DMS 273 (cell line): ENCODE data around the gene RASA3.

ENCODE experiments used
- DNase-seq: peaks from one replicate; lab custom pipeline; 2025; ENCODE audit not compliant: unreplicated experiment; lab: John Stamatoyannopoulos, UW

RASA3 gene

DNA sequence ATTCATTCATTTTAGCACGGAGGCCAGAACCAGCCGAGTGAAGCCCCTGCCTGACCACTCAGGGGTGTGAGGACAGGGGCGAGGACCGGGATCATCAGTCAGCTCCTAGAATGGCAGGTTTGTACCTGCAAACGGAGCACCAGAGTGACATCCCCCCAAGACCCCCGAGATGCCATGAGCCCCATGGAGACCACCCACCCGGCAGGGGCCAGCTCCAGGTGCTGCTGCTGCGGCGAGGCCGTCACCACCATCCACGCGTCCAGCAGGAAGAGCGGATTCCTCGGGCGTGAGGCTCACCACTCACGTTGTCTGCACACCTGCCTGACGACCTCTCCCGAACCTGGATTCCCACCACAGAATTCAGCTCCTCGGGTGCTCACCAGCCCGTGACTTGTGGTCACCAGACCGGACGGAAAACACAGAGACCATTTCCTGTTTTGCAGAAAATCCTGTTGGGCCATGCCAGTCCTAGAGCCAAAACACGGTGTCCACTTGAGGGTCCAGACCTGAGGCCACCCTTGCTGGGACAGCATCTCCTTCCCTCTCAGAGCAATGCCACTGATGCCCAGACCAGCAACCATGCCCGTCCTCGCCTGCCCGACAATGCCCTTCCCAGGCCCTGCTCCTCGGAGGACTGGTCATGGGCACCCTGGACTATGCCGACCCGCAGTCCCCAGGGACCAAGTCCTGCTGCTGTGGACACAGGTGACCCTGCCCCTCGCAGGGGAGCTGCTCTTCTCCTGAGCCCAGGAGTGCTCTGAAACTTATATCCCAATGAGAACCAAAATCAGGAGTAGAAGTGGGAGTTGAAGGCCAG is 74.2 kb downstream of the RASA3 start:
- DNase-seq: no peak

DNA sequence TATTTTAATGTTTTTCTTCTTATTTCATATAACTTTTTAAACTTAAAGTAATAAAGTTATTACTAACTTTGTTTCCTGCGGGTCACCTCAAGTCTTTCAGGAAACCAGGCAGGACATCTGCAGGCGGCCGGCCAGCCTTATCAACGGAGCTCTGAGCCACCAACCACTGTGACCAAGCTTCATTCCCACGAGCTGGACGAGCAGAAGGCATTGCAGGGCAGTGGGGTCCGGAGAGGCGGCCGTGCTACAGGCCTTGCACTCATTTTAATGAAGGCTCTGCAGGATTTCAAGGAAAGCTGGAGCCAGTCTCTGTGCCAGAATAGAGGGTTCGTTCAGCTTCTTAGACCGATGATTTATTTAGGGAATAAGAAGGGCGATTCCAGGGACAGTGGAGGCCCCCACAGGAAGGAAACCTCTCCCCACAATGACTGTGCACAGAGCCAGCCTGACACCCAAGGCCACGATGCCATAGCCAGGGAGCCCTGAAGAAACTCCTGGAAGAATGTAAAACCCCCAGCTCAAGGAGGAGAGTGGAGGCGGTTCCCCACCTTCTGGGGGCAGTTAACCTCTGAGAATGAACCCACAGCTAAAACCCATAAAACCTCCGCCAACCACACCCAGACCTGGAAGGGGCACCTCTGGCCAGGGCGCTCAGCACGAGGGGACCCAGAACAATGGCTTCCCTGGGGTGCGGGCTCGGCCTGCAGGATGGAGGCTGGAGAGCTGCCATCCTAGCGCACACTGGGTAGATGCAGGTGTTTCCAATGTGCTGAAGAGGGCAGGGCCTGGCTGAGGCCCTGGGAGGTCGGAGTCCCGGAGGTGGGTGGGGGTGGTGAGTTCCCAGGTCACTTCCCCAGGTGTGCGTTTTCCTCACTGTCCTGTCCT is 75.0 kb downstream of the RASA3 start:
- no peak for DNase-seq

DNA sequence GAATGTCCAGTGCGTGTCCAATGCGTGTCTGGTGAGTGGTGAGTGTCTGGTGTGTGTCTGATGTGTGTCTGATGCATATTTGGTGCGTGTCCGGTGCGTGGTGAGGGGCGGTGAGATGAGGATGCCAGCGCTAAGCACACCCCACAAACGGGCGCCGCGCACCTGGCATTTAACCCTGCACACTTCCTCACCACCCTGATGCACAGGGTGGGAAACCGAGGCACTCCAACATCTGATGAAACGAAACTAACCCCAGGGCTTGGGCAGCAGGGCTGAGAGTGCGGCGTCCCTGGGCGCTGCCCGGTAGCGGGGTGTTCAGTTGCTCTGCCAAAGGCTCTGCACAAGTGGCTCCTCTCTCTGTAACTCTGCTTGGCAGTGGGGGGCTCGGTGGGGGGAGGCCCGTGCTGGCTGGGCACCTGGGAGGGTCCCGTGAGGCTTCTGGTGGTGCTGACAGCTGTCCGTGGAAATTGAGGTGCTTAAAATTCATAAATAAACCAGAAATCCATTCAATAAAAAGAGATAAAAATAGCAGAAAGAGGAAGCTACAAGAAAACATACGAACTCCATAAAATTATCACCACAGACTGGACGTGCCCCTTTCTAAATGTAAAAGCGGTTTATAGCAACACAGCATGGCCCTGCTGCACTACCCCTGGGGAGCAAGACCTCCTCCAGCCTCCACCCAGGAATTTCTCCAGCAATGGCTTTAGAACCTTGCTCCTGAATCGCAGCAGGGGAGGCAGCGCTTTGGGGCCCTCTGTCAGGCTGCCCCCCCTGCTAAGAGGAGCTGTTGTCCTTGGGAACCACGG is 76.0 kb downstream of the RASA3 start:
- no peak for DNase-seq

DNA sequence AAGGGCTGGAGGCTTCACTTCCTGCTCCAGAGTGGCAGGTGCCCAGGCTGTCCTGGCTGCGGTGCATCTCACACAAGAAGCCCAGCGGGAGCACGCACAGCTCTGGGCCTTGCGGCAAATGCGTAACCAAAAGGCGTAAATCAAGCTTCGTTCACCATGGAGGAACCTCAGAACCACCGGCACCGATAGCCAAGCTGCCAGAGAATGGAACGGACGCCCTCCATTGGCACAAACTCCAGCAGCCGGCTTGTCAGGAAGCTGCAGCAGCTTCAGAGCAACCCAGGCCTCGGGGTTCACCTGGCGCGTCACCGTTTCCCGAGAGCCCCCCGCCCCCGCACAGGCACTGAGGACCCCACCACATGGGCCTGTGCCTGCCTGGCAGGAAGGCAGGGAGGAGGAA is 76.7 kb downstream of the RASA3 start:
- no peak for DNase-seq

DNA sequence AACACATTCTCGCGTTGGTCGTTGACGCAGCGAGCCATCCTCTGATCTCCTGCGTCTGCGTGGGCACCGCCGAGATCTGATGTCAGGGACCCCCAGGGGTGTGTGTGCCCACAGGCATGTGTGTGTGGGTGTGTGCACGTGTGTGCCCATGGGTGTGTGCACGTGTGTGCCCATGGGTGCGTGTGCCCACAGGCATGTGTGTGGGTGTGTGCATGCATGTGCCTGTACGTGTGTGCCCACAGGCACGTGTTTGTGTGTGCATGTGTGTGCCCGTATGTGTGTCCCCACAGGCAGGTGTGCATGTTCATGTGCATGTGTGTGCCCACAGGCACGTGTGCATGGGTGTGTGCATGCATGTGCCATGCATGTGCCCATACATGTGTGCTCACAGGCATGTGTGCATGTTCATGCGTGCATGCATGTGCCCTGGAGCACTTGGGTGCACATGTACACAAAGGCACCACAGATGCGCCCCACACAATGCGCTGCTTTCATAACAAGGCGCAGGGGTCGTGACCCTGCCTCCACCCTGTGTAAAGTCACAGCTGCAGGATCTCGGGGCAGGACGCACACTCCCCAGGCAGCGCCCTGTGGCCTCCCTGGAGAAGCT is 77.5 kb downstream of the RASA3 start:
- no peak for DNase-seq

DNA sequence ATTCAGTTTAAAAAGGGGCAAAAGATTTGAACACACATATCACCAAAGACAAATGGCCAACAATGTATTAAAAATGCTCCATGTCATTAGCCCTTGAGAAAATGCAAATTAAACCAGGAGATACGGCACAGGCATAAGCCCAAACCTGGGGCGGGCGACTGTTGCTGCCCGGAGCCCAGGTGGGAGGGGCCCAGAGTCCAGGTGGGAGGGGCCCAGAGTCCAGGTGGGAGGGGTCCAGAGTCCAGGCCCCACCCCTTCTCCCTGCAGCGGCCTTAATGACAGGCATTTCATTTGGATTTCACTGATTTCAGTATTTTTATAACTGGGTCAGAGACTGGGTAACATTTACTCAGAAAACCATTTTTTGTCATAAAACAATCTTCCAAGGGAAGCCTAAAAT is 78.2 kb downstream of the RASA3 start:
- peak; percentile 22 for DNase-seq

DNA sequence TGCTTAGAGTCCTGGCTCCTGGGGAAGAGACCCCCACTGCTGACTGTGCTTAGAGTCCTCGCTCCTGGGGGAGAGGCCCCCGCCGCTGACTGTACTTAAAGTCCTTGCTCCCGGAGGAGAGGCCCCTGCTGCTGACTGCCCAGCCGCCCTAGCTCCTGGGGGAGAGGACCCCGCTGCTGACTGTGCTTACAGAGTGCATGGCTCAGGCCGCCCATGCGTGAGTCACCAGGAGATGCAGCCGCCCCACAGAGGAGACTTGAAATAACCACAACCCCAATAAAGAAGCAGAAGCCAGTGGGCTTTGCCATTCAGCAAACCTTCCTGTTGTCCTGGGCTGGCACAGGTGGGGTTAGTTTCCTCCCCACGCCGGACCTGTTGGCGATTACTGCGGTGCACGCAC is 79.4 kb downstream of the RASA3 start:
- no peak for DNase-seq

DNA sequence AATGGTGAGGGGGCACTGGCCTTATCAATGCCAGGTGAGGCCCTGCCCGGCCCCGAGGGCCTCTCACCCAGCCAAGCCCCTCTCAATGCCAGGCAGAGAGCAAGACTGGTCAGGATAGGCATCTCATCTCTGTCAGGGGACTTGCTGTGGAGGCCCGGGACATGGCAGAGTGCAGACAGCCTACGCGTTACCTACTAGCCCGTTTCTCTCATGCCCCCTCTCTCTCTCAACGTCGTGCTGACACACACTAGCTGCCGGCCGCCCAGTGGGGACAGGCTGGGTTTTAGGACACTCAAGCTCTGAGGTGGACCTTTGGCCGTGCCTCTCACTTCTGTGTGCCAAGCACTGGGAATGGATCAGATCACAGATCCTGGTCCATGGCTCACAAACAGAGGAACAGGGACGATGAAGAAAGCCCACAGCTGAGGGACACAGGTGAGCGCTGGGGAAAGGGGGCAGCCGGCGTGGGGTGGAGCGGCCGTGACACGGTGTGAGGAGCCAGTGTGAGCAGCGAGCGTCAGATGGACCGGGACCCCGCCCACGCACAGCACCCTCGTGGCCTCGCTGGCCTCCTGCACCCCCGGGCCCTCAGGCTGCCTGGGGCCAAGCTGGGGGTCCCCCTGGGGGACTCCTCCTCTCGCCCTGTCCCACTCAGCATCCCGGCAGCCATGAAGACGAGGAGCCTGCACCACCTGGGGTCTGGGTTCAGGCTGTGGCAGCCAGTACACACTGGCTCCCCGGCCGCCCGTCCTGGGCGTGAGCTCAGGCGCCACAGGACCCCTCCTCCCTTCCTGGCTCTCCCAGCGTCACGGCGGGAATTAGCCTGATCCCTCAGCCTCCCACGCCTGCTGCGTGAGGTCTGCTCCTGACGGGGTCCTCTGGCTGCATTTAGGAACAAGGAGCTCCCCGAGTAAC is 81.6 kb downstream of the RASA3 start:
- no peak for DNase-seq

DNA sequence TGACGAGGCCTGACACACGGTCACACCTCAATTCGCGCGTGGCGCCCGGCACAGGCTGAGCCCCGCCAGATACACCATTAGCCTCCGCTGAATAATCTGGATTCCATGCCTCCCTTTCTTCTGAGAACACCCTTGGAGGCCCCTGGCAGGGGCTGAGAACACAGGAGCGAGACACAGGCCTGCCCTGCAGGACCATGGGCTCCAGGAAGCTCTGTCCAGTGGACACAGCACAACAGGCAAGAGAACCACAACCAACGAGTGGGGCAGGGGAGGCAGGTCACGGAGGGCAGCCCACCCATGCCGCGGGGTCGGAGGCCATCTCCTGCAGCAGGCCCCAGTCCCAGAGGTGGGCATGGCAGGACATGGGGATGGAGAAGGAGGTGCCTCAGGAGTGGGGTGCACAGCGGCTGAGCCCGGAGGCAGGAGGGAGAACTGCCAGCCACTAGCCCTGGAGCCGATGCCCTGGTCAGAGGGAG is 82.8 kb downstream of the RASA3 start:
- no peak for DNase-seq

DNA sequence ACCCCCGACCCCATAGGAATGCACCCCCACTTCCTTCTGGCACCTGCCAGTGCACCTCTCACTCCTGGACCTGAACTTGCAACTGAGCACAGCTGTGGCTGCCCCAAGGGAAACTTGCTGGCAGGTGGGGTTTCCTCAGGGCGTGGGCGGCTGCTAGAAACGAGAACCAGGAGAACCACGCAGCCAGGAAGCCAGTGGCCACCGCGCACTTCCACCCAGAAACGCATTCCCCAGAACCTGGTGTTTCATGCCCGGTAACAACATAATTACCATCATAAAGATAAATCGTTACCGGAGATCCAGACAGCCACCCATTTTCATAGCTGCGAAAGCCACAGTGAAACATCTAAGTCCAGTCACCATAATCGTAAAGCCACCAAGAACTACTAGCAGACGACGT is 83.4 kb downstream of the RASA3 start:
- DNase-seq: no peak

DNA sequence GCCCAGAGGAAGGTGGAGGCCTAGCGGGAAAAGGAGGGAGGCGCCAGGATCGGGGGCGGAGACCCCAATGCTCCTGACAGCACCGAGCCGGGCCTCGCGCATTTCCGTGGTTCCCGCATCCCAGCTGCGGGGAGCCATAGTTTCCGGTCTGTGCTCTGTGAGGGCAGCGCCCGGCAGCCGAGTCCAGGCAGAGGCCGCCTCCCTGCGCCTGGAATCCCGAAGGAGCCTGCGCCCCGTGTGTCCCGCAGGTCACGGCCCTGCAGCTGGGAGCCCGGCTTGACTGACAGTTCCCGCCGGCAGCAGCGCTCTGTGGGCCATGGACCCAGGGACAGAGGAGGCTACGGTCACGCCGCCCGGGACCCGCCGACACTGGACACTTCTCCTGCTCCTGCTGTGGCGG is 84.0 kb downstream of the RASA3 start:
- no peak for DNase-seq

DNA sequence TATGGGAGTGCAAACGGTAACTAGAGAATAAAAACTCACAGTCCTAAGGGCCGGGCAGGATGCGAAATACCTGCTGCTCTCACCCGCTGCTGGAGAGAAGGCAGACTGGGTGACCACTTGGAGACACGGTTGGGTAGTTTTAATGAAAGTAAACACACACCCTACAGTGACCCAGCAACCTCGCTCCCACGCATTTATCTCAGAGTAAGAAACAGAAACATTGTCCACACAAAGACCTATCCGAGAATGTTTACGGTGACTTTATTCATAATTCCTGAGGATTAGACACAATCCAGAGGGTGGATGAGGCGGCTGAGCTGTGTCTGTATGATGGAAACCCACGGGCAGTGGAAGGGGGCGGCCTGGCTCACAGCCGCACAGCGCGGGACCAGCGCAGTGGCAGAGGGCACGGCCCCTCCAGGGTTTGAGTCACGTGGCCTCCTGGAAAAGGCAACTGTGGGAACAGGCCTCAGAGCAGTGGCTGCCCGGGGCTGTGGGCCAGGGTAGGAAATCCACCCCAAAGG is 85.0 kb downstream of the RASA3 start:
- DNase-seq: no peak

DNA sequence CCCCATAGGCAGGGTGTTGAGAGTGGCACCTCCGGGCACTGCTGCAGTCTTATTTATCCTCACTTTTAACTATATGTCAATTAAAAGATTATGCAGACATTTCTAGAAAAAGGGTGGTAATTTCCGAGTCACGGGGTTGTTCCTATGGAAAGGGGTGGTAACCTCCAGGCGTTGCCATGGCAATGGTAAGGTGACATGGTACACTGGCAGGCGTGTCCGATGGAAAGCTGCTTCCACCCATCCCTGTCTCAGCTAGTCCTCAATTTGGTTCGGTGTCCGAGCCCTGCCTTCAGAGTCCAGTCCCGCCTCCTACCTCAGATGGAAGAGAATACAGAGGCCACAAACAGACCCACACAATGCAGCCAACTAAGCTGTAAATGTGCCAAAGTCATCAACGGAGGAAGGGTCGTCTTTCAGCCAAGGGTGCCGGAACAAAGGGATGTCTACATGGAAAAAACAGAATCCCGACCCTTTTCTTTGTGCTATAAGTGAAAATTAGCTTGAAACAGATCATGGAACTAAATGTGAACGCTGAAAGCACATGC is 85.9 kb downstream of the RASA3 start:
- DNase-seq: no peak

DNA sequence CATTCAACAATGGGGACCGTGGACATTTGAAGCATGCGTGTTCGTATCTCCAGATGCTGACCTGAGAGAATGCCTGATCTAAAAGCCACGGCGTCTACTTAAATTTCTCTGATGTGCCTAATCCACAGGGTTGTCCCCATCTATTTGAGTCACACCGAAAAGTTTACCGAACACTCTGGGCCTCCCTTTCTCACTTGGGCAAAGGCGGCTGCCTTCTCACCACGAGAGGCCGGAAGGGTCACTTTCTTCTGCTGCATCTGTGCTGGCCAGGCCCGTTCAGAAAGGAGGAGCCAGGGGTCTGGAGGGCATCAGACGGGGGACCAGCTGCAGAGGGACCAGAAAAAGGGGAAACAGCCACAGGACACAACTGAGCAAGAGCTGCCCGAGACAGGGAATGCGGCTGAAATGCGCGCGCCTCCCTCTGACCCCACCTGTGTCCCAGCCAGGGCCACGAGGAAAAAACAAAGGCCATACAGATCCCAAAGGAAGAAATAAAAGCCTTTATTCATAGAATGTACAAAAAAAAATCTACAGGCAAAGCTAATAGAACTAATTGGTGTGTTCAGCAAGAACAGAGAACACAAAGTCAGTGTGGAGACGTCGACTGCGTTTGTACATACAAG is 87.2 kb downstream of the RASA3 start:
- DNase-seq: no peak

DNA sequence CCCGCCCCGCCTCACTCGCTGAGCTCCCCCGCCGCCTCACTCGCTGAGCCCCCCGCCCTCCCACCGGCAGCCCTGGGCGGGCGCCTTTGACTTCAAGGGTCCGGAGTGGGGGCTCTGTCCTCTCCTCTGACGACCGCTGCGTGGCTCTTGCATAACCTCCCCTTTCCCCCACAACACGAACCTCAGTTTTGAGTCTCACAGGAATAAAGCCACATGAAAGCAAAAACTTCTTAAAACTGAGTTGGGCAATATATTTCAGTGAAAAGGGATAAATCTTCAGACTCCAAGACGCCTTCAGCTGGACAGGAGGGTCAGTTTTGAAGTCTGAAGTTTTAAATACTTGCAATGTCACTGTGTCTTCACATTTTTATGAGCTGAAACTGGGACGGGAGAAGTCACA is 87.9 kb downstream of the RASA3 start:
- no peak for DNase-seq

DNA sequence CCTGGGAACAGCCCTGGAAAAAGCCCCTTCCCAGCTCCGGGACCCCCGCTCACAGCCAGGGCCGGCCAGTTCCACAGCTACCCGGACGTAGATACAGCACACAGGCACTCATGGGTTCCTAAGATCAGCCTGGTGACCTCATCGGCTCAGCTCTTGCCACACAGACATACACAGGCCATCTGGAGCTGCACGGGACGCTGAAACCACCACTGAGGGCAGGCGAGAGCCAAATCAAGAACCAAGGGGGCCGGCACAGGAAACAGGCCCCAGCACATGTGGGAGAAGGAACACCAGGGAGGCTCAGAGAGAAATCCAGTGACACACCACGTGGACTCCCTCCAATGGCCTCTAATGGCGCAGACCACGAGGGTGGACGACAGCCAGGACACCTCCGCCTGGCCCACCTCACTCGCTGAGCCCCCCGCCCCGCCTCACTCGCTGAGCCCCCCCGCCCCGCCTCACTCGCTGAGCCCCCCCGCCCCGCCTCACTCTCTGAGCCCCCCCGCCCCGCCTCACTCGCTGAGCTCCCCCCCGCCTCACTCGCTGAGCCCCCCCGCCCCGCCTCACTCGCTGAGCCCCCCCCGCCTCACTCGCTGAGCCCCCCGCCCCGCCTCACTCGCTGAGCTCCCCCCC is 88.9 kb downstream of the RASA3 start:
- DNase-seq: peak; percentile 10

DNA sequence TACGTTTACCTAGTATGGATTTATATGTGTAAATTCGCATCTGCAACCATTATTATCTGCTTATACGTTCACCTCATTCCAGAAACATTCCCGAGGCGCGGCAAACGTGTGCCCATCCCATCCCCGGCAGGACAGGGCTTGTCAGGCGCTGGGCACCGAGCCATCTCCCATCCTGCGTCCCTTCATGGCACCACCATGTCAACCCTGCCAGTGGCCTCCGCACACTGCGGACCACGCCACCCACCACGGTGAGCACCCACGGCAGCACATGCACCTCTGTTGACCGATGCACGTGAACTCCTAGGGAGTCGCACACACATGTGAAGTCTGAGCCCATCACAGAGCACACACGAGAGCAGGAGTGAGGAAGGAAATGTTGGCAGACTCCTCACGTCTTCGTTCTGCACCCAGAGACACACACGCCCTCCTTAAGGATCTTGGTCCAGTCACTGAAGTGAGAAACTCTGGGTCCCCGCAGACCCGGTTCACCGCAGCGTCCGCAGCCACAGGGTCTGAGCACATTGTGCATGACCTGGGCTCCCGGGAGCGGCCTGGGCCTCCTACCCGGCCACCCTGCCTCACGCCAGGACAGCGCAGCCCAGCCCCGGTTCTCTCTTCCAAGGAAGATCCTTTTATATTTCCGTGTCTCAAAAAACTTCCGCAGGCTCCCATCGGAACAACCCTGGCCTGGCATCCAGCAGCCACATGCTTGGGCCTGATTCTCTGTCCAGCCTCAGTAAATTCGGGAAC is 90.2 kb downstream of the RASA3 start:
- DNase-seq: no peak

DNA sequence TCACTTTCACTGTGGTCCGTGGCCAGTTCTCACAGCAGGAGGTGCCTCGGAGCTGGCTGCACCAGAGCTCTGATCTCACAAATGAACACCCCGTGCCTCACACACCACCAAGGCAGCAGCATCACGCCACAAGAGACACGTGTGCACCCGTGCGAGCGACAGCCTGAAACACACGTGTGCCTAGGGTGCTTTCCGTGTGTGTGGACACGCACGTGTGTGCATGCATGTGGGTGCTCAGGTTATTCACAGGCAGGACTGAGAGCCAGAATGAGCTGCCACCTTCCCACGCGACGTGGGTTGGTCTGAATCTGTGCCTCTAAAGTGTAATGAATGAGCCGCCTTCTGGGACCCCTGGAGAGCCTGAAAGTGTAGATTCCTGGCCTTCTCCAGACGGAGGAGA is 90.9 kb downstream of the RASA3 start:
- DNase-seq: no peak
